ENCODE measurements around the gene ZNF598. TPM values are rescaled to one million over a fixed set of nuclear protein-coding genes. Genes with fewer than 3 reads are reported as not detected.

The ZNF598 gene
- total and polyA plus RNA-seq, 2 of the 13 experiments (the other 11 are each of a cell fraction or from before 2014, with no cell fraction given), result 13.5 to 14.2 TPM

DNA sequence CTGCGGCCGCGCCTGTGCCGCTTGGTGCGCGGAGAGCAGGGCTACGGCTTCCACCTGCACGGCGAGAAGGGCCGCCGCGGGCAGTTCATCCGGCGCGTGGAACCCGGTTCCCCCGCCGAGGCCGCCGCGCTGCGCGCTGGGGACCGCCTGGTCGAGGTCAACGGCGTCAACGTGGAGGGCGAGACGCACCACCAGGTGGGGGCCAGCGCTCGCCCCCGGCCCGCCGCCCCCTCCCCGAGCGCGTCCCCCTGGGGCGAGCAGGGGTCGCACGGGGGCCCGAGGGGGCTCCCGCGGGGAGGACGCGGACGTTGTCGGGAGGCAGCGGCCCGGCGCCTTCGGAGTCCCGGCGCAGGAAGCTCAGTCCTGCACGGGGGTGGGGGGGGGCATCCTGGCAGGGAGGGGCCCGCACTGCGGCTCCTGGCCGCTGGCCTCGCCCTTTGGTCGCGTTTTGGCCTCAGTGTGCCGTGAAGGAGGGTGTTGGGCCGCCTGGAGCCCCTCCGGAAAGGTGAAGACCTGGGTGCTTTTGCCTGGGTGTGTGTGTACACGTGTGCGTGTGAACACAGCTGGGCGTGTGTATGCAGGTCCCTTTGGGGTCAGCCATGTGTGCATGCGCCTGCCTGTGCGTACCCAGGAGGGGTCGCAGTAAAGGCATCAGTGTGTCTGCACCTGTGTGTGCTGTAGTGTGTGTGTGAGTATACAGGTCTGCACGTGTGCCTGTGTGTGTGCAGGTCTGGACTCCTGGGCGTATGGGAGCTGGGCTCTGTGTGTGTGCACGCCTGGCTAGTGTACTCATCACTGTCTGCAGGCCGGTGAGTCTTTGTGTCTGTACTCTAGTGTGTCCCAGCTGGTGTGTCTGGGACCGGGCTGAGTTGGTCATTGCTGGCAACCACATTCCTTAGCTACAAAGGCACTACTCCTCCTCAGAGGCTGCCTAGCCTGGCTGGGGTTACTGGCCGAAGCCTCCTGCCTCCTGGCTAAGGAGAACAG, 17.7 kb upstream of the ZNF598 start (continued):
- TF ChIP-seq, protein P1, sequence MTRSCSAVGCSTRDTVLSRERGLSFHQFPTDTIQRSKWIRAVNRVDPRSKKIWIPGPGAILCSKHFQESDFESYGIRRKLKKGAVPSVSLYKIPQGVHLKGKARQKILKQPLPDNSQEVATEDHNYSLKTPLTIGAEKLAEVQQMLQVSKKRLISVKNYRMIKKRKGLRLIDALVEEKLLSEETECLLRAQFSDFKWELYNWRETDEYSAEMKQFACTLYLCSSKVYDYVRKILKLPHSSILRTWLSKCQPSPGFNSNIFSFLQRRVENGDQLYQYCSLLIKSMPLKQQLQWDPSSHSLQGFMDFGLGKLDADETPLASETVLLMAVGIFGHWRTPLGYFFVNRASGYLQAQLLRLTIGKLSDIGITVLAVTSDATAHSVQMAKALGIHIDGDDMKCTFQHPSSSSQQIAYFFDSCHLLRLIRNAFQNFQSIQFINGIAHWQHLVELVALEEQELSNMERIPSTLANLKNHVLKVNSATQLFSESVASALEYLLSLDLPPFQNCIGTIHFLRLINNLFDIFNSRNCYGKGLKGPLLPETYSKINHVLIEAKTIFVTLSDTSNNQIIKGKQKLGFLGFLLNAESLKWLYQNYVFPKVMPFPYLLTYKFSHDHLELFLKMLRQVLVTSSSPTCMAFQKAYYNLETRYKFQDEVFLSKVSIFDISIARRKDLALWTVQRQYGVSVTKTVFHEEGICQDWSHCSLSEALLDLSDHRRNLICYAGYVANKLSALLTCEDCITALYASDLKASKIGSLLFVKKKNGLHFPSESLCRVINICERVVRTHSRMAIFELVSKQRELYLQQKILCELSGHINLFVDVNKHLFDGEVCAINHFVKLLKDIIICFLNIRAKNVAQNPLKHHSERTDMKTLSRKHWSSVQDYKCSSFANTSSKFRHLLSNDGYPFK (CRISPR knock-in tag; IDR thresholded peaks at IDR 0.05; ENCODE audit: borderline replicate concordance), result peak; percentile 24; the same call in 1 of the 2 replicates
- TF ChIP-seq ZNF564 (CRISPR knock-in tag; IDR thresholded peaks at IDR 0.05) (no peak), SALL1 (CRISPR knock-in tag; IDR thresholded peaks at IDR 0.05) (no peak), TRIM24 (CRISPR knock-in tag; IDR thresholded peaks at IDR 0.05) (no peak), SRSF4 (IDR thresholded peaks at IDR 0.05; ENCODE audit: low read depth, low read length, poor library complexity, severe bottlenecking) (no peak), MXD4 (CRISPR knock-in tag; IDR thresholded peaks at IDR 0.05) (peak; percentile 37; the same call in 1 of the 2 replicates), ZNF121 (CRISPR knock-in tag; IDR thresholded peaks at IDR 0.05) (peak; percentile 60), ZNF780A (CRISPR knock-in tag; IDR thresholded peaks at IDR 0.05) (no peak), ZNF558 (CRISPR knock-in tag; IDR thresholded peaks at IDR 0.05; ENCODE audit: borderline replicate concordance) (no peak), ZNF781 (CRISPR knock-in tag; IDR thresholded peaks at IDR 0.05; ENCODE audit: borderline replicate concordance, not compliant biosample characterization) (no peak), CC2D1A (CRISPR knock-in tag; IDR thresholded peaks at IDR 0.05) (no peak), ZNF790 (CRISPR knock-in tag; IDR thresholded peaks at IDR 0.05; ENCODE audit: borderline replicate concordance) (peak; percentile 16; the same call in 1 of the 2 replicates), ZFAT (CRISPR knock-in tag; conservative IDR thresholded peaks at IDR 0.05) (no peak), KMT2A (CRISPR knock-in tag; IDR thresholded peaks at IDR 0.05) (no peak), ZFY (CRISPR knock-in tag; IDR thresholded peaks at IDR 0.05) (peak; percentile 40), ZEB1 (IDR thresholded peaks at IDR 0.05; ENCODE audit: insufficient replicate concordance, low read depth) (peak; percentile 23)
- TF ChIP-seq, protein P2, sequence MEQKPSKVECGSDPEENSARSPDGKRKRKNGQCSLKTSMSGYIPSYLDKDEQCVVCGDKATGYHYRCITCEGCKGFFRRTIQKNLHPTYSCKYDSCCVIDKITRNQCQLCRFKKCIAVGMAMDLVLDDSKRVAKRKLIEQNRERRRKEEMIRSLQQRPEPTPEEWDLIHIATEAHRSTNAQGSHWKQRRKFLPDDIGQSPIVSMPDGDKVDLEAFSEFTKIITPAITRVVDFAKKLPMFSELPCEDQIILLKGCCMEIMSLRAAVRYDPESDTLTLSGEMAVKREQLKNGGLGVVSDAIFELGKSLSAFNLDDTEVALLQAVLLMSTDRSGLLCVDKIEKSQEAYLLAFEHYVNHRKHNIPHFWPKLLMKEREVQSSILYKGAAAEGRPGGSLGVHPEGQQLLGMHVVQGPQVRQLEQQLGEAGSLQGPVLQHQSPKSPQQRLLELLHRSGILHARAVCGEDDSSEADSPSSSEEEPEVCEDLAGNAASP (CRISPR knock-in tag; IDR thresholded peaks at IDR 0.05; ENCODE audit: borderline replicate concordance), result peak; percentile 17; the same call in 1 of the 2 replicates
- TF ChIP-seq, protein P3, sequence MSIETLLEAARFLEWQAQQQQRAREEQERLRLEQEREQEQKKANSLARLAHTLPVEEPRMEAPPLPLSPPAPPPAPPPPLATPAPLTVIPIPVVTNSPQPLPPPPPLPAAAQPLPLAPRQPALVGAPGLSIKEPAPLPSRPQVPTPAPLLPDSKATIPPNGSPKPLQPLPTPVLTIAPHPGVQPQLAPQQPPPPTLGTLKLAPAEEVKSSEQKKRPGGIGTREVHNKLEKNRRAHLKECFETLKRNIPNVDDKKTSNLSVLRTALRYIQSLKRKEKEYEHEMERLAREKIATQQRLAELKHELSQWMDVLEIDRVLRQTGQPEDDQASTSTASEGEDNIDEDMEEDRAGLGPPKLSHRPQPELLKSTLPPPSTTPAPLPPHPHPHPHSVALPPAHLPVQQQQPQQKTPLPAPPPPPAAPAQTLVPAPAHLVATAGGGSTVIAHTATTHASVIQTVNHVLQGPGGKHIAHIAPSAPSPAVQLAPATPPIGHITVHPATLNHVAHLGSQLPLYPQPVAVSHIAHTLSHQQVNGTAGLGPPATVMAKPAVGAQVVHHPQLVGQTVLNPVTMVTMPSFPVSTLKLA (IDR thresholded peaks at IDR 0.05), result peak; percentile 72
- TF ChIP-seq, protein P4, sequence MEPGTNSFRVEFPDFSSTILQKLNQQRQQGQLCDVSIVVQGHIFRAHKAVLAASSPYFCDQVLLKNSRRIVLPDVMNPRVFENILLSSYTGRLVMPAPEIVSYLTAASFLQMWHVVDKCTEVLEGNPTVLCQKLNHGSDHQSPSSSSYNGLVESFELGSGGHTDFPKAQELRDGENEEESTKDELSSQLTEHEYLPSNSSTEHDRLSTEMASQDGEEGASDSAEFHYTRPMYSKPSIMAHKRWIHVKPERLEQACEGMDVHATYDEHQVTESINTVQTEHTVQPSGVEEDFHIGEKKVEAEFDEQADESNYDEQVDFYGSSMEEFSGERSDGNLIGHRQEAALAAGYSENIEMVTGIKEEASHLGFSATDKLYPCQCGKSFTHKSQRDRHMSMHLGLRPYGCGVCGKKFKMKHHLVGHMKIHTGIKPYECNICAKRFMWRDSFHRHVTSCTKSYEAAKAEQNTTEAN (CRISPR knock-in tag; conservative IDR thresholded peaks at IDR 0.05), result peak; percentile 96
- TF ChIP-seq, protein P5, sequence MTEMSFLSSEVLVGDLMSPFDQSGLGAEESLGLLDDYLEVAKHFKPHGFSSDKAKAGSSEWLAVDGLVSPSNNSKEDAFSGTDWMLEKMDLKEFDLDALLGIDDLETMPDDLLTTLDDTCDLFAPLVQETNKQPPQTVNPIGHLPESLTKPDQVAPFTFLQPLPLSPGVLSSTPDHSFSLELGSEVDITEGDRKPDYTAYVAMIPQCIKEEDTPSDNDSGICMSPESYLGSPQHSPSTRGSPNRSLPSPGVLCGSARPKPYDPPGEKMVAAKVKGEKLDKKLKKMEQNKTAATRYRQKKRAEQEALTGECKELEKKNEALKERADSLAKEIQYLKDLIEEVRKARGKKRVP (CRISPR knock-in tag; IDR thresholded peaks at IDR 0.05), result no peak

Measured in HepG2 (cell line).